ENCODE results near the gene KCNC1.

- no peak for TF ChIP-seq CTCF (IDR thresholded peaks at IDR 0.05)
- no peak for TF ChIP-seq POLR2A (IDR thresholded peaks at IDR 0.05)
Observed at GRCh38 chr11:17816232-17816931, 81.8 kb downstream of the KCNC1 start.
